SK-N-SH treated with all-trans-retinoic acid at 6 μM for 48 hours (cell line): ENCODE data around the gene CDH5.
A peak's percentile ranks its signal among the peaks of the same experiment; 100 is the strongest.

ENCODE experiments used
- ATAC-seq: fragments of 200-7000 bp; cut with Tn5 transposase; 3 replicates; pipeline ENCODE4 v1.9.1; 2020; ENCODE audit warnings: mild to moderate bottlenecking, moderate library complexity
- ARNTL ChIP-seq: fragments of 450-650 bp; formaldehyde crosslinking; IDR thresholded peaks from 2 replicates; pipeline ENCODE4 v1.5.0; 2020; ENCODE audit warnings: low read depth, mild to moderate bottlenecking, moderate library complexity, borderline replicate concordance
- BACH2 ChIP-seq: fragments of 250-450 bp; sonication (Bioruptor Pico); IDR thresholded peaks from 2 replicates; pipeline ENCODE4 v1.9.0; 2021; ENCODE audit warnings: mild to moderate bottlenecking, borderline replicate concordance
- CREB5 ChIP-seq: fragments of 250-450 bp; sonication (Bioruptor Pico); IDR thresholded peaks from 2 replicates; pipeline ENCODE4 v1.5.1; 2020; ENCODE audit warnings: low read depth, mild to moderate bottlenecking, moderate library complexity
- CSDC2 ChIP-seq: fragments of 250-450 bp; sonication (Bioruptor Pico); IDR thresholded peaks from 2 replicates; pipeline ENCODE4 v1.5.0; 2020; ENCODE audit warnings: mild to moderate bottlenecking, moderate library complexity
- CSRNP3 ChIP-seq: fragments of 250-450 bp; sonication (Bioruptor Pico); IDR thresholded peaks from 2 replicates; pipeline ENCODE4 v1.5.1; 2021; ENCODE audit warnings: mild to moderate bottlenecking, moderate library complexity
- ESRRG ChIP-seq: fragments of 250-450 bp; sonication (Bioruptor Pico); IDR thresholded peaks from 2 replicates; pipeline ENCODE4 v1.6.1; 2021; ENCODE audit warnings: mild to moderate bottlenecking
- GLIS3 ChIP-seq: fragments of 250-450 bp; sonication (Bioruptor Pico); IDR thresholded peaks from 2 replicates; pipeline ENCODE4 v1.5.0; 2020; ENCODE audit warnings: mild to moderate bottlenecking, moderate library complexity
- ISL1 ChIP-seq: fragments of 250-450 bp; sonication (Bioruptor Pico); IDR thresholded peaks from 2 replicates; pipeline ENCODE4 v2.1.2; 2022; ENCODE audit warnings: mild to moderate bottlenecking, moderate library complexity
- OSR1 ChIP-seq: fragments of 250-450 bp; sonication (Bioruptor Pico); IDR thresholded peaks from 2 replicates; pipeline ENCODE4 v1.8.0; 2022; ENCODE audit warnings: moderate library complexity, mild to moderate bottlenecking, inconsistent platforms
- POU6F1 ChIP-seq: fragments of 250-450 bp; sonication (Bioruptor Pico); IDR thresholded peaks from 2 replicates; pipeline ENCODE4 v1.8.0; 2021; ENCODE audit warnings: low read depth, mild to moderate bottlenecking, moderate library complexity, borderline replicate concordance
- RARB ChIP-seq: fragments of 250-450 bp; sonication (Bioruptor Pico); IDR thresholded peaks from 2 replicates; pipeline ENCODE4 v1.8.0; 2021; ENCODE audit warnings: mild to moderate bottlenecking, moderate library complexity
- TCF4 ChIP-seq: fragments of 250-450 bp; sonication (Bioruptor Pico); IDR thresholded peaks from 2 replicates; pipeline ENCODE4 v1.8.0; 2021; ENCODE audit warnings: mild to moderate bottlenecking, moderate library complexity, borderline replicate concordance
- TOX ChIP-seq: fragments of 250-450 bp; sonication (Bioruptor Pico); IDR thresholded peaks from 2 replicates; pipeline ENCODE4 v1.8.0; 2021; ENCODE audit warnings: mild to moderate bottlenecking, moderate library complexity, borderline replicate concordance
- TSHZ2 ChIP-seq: fragments of 250-450 bp; sonication (Bioruptor Pico); IDR thresholded peaks from 2 replicates; pipeline ENCODE4 v1.5.0; 2020; ENCODE audit warnings: mild to moderate bottlenecking, moderate library complexity
- ZC3H10 ChIP-seq: fragments of 250-450 bp; sonication (Bioruptor Pico); IDR thresholded peaks from 2 replicates; pipeline ENCODE4 v1.5.1; 2021; ENCODE audit warnings: mild to moderate bottlenecking, moderate library complexity
- ZFP3 ChIP-seq: fragments of 250-450 bp; sonication (Bioruptor Pico); IDR thresholded peaks from 2 replicates; pipeline ENCODE4 v1.5.0; 2020; ENCODE audit warnings: mild to moderate bottlenecking, moderate library complexity
- ZFP30 ChIP-seq: fragments of 450-650 bp; formaldehyde crosslinking; IDR thresholded peaks from 2 replicates; pipeline ENCODE4 v1.5.0; 2022; ENCODE audit warnings: mild to moderate bottlenecking, moderate library complexity
- ZNF565 ChIP-seq: fragments of 450-650 bp; formaldehyde crosslinking; conservative IDR thresholded peaks from 2 replicates; pipeline ENCODE4 v1.5.0; 2020; ENCODE audit warnings: low read depth, mild to moderate bottlenecking, moderate library complexity
- ZNF8 ChIP-seq: fragments of 450-650 bp; formaldehyde crosslinking; IDR thresholded peaks from 2 replicates; pipeline ENCODE4 v1.5.0; 2020; ENCODE audit warnings: mild to moderate bottlenecking, moderate library complexity
- TF ChIP-seq, protein P1 (sequence below): fragments of 250-450 bp; sonication (Bioruptor Pico); IDR thresholded peaks from 2 replicates; pipeline ENCODE4 v1.8.0; 2020; ENCODE audit warnings: mild to moderate bottlenecking, moderate library complexity, borderline replicate concordance

CDH5 gene

DNA sequence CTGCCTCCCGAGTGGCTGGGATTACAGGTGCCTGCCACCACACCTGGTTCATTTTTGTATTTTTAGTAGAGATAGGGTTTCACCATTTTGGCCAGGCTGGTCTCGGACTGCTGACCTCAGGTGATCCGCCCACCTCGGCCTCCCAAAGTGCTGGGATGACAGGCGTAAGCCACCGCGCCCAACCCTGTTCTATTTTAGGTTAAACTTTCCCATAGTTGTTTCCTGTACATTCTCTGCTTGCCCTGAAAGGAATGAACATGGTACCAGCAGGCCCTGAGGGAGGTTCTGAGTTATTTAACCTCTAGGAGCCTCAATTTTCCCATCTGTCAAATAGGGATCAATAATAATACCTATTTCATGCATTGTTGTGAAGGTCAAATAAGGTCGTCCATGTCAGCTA is 11.0 kb upstream of the CDH5 start (continued):
- TF ChIP-seq, protein P1, sequence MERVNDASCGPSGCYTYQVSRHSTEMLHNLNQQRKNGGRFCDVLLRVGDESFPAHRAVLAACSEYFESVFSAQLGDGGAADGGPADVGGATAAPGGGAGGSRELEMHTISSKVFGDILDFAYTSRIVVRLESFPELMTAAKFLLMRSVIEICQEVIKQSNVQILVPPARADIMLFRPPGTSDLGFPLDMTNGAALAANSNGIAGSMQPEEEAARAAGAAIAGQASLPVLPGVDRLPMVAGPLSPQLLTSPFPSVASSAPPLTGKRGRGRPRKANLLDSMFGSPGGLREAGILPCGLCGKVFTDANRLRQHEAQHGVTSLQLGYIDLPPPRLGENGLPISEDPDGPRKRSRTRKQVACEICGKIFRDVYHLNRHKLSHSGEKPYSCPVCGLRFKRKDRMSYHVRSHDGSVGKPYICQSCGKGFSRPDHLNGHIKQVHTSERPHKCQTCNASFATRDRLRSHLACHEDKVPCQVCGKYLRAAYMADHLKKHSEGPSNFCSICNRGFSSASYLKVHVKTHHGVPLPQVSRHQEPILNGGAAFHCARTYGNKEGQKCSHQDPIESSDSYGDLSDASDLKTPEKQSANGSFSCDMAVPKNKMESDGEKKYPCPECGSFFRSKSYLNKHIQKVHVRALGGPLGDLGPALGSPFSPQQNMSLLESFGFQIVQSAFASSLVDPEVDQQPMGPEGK (CRISPR knock-in tag), result no peak
- TF ChIP-seq RARB, result no peak

GRCh38 chr16:66357523-66357928 is 9.0 kb upstream of the CDH5 start:
- ATAC-seq, result peak; percentile 91
- TF ChIP-seq CSDC2 (CRISPR knock-in tag), result no peak
- TF ChIP-seq CSRNP3 (CRISPR knock-in tag), result no peak
- no peak for TF ChIP-seq TOX (CRISPR knock-in tag)
- TF ChIP-seq ZNF565, result no peak
- no peak for TF ChIP-seq ZFP30 (CRISPR knock-in tag)
- TF ChIP-seq ISL1 (CRISPR knock-in tag), result no peak
- no peak for TF ChIP-seq TSHZ2
- no peak for TF ChIP-seq ARNTL (CRISPR knock-in tag)
- no peak for TF ChIP-seq GLIS3 (CRISPR knock-in tag)
- TF ChIP-seq CREB5, result no peak
- TF ChIP-seq RARB, result no peak
- TF ChIP-seq ZFP3 (CRISPR knock-in tag), result no peak
- TF ChIP-seq ESRRG (CRISPR knock-in tag), result no peak
- TF ChIP-seq TCF4 (CRISPR knock-in tag), result no peak

DNA sequence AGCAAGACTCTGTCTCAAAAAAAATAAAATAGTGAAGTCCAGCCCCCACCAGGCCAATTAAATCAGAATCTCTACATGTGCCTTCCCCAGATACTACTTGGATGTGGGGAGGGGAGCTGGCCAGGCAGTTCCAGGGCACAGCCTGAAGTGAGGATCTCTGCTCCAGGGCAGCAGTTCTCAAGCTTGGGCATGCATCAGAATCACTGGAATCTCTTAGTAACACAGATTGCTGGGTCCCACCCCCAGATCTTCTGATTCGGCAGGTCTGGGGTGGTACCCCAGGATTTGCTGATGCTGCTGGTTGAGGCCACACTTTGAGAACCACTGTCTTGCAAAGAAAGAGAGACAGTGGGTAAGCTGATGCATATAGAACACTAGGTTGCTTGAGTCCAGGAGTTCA is 8.3 kb upstream of the CDH5 start:
- ATAC-seq, result no peak
- TF ChIP-seq TCF4 (CRISPR knock-in tag) (no peak), POU6F1 (CRISPR knock-in tag) (no peak), ZNF8 (CRISPR knock-in tag) (no peak), ZC3H10 (CRISPR knock-in tag) (no peak), TSHZ2 (no peak), CSRNP3 (CRISPR knock-in tag) (no peak), ZFP30 (CRISPR knock-in tag) (no peak), ZNF565 (no peak), BACH2 (CRISPR knock-in tag) (no peak), OSR1 (CRISPR knock-in tag) (no peak), CSDC2 (CRISPR knock-in tag) (no peak), ISL1 (CRISPR knock-in tag) (no peak), GLIS3 (CRISPR knock-in tag) (no peak)
- TF ChIP-seq, all 23 proteins: peak for 0
